Stimulated activated CD4-positive, alpha-beta T cell treated with anti-CD3 and anti-CD28 coated beads, Interleukin-1b, Interleukin-23, amount 100 ng/mL, for 1 hour (primary cell): Measurements from ENCODE around the gene ATRNL1.
"Not testable (repeated sequence)": the region's sequence is repeated elsewhere in the genome, so short reads cannot be mapped to it uniquely, and the experiment has no call there.

Source experiments
- DNase-seq, 2 donors: peaks; one replicate each; pipeline ENCODE4 v3.0.0-alpha.2; 2020; ENCODE audit warnings: low read depth in 2 of 2

ATRNL1 gene

DNA sequence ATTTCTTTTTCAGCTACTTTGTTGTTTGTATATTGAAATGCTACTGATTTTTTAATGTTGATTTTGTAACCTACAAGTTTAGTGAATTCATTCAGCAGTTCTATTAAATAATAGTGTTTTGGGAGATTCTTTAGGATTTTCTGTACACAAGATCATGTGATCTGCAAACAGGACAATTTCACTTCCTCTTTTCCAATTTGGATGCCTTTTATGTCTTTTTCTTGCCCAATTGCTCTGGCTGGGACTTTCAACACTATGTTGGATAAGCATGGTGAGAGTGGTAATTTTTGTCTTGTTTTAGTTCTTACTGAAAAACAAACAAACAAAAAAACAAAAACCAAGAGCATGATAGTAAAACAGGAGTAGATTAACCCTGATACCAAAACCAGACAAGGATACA lies 316.2 kb downstream of the ATRNL1 start:
- no peak for DNase-seq

DNA sequence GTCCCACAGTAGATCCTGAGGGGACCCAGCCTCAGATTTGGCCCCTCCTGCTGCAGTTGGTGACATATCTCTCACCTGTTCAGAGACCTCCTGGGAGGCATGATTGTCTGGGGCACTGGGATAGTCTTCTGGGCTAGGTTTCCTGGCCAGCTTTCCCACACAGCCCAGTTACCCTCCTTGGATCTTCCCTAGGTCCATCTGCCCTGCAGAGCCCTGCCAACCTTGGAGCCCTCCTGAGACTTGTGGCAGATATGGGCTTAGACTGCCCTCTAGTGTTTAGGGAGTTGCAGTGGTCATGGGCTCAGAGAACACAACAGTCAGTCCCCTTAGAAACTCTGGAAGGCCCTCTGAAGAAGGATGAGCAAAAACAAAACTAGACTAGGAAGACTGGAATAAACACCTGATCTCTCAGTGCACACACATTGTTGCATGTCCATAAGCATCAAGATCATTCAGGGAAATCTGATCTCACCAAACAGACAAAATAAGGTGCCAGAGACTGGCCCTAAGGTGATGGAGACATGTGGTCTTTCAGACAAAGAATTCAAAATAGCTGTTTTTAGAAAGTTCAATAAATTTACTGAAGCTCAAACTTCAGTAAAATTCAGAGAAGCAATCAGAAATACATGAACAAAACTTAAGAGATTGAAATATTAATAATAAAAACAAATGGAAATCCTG lies 324.6 kb downstream of the ATRNL1 start:
- DNase-seq, result no peak

DNA sequence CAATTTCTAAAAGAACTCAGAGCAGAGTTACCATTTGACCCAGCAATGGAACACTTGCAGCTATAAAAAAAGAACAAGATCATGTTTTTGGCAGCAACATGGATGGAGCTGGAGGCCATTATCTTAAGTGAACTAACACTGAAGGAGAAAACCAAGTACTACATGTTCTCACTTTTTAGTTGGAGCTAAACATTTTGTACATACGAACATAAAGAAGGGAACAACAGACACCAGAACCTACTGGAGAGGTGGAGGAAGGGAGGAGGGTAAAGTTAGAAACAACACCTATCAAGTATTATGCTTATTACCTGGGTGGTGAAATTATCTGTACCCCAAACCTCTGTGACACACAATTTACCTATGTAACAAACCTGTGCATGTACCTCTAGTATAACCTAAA lies 329.5 kb downstream of the ATRNL1 start:
- DNase-seq, result no peak

DNA sequence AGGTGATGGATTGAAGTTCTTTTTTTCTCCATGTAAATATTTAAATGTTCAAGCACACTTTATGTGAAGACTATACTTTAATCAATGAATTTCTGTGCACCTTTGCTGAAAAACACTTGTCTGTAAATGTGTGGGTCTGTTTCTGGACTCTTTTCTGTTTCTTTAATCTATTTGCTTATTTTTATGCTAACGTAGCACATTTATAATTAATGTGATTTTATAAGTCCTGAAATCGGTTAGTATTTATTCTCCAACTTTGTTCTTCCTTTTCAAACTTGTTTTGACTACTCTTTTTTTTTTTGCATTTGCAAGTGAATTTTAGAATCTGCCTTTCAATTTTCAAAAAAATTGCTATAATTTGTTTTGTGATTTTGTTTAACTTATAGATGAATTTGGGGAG lies 334.4 kb downstream of the ATRNL1 start:
- no peak for DNase-seq

DNA sequence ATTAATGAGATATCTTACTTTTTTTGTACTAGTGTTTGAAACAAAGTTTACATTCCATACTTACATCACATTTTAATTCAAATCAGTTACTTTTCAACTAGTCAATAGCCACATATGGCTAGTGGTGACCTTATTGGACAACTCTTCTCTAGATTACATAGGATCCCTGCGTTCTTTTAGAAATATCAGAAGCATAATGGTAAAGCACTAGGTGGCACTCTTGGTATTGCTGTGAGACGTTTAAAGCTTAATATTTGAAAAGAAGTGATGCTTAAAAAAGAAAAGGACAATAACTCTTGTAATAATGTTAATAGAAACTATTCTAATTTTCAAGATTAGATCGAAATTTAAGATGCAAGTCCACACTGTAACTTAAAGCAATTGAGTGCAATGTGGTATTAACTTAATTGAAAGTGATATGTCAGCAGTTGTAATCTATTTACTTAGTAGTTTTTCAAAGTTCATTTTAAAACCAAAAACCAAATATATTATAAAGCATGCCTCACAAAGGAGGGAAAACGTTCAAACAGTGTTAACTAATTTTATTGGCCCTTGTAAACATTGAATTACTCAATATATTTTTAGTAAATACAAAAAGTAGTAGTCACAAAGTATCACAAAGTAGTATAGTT lies 339.1 kb downstream of the ATRNL1 start:
- no peak for DNase-seq

DNA sequence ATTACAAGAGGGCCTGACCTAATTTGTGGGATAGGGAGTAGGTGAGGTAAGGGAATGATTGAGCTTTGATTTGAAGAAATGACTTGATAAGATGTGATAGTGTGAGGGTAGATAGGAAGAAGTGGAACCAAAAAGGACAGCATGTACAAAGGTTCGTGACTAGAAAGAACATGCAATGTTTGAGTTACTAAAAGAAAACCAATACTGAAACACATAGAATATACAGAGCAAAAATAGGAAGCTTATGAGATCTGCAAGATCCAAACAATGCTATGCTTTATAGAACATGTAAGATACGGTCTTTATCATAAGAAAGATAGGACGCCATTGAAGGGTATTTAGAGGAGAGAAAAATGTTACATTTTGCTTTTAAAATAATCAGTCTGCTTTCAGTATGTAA lies 343.8 kb downstream of the ATRNL1 start:
- no peak for DNase-seq

DNA sequence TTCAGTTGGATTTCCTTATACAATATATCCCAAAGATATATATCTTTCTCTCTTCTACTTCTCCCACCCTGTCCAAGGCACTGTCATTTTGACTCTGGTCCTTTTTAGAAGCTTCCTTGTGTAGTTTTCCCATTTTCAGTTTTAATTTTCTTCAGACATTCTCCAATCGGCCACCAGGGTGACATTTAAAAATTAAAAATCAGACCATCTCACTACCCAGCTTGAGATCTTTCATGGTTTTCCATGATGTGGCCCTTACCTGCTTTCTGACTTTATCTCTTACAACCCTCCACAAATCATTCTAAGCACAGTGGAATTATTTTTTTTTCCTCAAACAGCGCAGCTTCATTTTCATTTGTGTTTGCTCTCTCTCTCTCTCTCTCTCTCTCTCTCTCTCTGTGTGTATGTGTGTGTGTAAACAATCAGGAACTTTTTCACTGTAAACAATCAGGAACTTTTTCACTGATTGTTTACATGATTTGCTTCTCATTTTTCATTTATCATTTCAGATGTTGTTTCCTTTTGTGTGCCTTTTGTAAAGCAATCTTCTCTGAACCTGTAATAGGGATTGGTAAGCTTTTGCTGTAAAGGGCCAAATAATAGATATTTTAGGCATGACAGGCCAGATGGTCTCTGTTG lies 348.9 kb downstream of the ATRNL1 start:
- no peak for DNase-seq

DNA sequence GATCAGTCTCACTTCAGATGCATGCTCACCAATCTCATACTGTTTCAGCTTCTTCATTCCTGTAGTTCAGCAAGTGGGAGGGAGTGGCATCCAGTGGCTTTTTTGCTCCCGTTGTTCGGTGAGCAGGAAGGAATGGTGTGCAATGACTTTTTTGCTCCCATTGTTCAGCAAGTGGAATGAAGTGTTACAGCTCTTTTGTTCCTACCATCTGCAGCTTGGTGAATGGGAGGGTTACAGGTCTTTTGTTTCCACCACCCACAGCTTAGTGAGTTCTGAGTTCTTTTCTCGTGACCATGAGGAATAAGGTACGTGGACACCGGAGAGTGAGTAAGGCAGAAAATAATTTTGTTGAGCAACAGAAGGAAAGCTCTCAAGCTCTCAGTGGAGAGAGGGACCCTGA lies 363.6 kb downstream of the ATRNL1 start:
- DNase-seq, result no peak

DNA sequence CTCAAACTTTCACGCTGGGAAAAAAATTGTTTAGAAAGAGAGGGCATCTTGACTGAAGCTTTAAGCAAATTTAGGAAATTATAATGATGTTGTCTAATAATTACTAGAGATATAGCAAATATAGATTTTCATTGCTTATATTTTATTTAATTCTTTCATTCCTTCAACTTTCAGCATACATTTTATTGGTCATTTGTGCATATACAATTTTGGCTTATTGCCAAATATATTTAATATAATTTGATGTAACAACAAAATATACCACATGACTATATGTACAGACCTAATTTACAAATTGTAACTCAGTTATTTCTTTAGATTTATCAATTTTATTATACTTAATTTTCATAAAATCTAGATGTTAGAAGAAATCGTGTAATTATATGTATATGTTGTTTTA lies 390.1 kb downstream of the ATRNL1 start:
- DNase-seq, result no peak

DNA sequence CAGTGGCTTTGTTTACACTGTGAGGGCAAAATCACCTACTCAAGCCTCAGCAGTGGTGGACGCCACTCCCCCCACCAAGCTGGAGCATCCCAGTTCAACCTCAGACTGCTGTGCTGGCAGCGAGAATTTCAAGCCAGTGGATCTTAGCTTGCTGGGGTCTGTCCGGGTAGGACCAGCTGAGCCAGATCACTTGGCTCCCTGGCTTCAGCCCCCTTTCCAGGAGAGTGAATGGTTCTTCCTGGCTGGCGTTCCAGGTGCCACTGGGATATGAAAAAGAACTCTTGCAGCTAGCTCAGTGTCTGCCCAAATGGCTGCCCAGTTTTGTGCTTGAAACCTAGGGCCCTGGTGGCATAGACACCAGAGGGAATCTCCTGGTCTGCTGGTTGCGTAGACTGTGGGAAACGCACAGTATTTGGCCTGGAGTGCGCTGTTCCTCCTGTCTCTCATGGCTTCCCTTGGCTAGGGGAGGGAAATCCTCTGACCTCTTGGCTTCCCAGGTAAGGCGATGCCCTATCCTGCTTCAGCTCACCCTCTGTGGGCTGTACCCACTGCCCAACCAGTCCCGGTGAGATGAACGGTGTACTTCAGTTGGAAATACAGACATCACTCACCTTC lies 398.5 kb downstream of the ATRNL1 start:
- no peak for DNase-seq

DNA sequence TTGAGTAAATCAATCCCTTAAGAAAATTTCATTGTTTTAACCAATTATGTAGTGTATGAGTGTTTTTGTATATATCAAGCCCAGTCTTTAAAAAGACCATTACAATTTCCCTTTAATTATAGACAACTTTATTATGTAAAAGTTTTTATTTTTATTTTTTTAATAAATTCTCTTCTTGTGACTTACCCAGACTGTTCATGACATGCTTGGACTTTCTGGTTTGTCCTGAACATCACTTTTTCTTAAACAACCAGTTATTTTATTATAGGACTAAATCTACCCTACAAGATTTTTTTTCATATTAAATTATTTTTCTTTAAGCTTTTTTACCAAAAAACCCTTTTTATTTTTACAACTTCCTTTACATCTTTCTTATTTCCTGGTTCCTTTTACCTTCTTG lies 410.4 kb downstream of the ATRNL1 start:
- DNase-seq, result no peak

DNA sequence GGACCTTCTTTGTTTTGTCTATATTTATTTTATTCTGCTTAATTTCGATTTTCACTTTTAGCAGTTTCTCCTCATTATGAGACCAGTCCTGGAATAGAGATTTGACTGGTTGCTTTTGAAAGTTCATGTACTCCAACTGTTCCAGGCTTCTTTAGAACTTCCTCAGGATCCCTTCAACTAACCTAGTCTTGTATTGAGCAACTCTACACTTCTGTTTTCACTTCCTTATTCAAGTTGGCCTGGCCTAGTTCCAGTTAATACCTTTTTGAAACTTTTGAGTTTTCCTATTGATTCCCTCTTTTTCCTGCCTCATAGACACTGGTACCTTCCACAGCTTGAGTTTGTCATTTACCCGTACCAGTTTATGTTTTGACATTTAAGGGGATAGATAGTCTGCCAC lies 421.7 kb downstream of the ATRNL1 start:
- DNase-seq, result no peak

DNA sequence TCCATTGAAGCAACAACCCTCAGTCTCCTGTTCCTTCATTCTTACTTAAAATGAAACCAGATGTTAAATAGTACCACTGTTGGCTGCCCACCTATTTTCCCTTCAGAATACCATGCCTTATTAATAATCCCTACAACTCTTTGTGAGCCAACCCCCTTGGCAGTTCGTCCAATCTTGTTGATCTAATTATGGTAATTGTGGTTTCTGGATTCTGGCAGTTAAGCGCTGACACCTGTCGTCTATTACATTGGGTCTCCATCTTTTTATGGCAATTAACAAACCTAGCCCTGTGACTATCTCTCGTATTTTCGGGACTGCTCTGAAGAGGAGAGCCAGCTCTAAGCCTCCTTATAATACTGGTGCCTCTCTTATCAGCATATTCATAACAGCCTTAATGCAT lies 432.0 kb downstream of the ATRNL1 start:
- DNase-seq, result no peak

DNA sequence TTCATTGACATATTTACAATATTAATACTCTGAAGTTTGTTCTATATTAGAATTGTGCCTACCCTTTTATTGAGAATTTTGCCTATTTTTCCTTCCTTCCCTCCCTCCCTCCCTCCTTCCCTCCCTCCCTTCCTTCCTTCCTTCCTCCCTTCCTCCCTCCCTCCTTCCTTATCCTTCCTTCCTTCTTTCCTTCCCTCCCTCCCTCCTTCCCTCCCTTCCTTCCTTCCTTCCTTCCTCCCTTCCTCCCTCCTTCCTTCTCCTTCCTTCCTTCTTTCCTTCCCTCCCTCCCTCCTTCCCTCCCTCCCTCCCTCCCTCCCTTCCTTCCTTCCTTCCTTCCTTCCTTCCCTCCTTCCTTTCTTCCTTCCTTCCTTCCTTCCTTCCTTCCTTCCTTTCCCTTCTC lies 434.5 kb downstream of the ATRNL1 start:
- not testable (repeated sequence) for DNase-seq

DNA sequence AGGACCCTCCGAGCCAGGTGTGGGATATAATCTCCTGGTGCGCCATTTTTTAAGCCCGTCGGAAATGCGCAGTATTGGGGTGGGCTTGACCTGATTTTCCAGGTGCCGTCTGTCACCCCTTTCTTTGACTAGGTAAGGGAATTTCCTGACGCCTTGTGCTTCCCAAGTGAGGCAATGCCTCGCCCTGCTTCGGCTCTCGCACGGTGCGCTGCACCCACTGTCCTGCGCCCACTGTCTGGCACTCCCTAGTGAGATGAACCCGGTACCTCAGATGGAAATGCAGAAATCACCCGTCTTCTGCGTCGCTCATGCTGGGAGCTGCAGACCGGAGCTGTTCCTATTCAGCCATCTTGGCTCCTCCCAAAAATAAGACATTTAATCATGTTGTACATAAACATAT lies 443.2 kb downstream of the ATRNL1 start:
- not testable (repeated sequence) for DNase-seq

DNA sequence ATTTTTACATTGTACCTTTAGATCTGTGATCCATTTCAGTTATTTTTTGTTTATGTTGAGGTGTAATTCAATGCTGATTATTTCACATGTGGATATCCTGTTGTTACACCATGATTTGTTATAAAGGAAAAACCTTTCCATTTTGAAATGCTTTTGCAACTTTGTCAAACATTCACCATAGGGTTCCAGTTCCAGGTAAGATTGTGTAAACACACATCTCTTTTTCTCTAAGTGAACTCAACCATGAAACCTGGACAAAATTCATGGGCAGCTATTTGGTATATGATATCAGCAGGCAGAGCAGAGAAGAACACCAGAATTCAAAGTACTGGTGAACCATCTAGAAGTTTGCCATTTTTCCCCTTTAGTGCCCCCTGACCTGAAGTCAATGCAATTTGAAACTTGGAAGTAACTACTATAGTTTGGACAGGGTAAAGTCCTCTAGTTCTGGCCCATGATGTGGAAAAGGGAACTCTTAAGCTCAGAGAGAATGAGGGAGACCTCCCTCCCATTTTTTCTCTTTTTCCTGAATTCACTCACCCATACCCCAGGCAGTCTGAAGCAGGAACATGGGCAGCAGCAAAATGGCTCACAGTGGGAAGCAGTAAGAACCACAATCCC lies 446.1 kb downstream of the ATRNL1 start:
- DNase-seq, result no peak

DNA sequence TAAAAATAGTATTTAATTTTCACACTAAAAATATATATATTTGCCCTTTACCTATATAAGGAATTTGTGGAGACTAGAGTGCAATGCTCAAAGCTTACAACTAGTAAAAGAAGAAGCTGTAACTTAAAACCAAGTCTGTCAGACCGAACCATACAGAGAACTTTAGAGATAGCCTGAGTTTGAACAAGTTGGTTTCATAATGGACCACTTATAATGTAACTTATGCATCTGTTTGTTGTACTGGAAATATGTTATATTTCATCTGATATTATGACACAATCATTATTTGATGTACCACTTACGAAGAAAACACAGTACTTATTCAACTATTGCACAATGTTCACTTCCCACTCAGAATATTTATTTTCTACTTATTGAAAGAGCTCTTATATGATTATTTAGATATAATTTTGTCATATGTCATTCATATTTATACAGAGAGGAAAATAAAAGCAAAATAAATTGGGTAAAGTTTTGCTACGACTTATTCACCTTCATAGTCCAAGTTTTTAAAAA lies 462.8 kb downstream of the ATRNL1 start:
- DNase-seq, result no peak

DNA sequence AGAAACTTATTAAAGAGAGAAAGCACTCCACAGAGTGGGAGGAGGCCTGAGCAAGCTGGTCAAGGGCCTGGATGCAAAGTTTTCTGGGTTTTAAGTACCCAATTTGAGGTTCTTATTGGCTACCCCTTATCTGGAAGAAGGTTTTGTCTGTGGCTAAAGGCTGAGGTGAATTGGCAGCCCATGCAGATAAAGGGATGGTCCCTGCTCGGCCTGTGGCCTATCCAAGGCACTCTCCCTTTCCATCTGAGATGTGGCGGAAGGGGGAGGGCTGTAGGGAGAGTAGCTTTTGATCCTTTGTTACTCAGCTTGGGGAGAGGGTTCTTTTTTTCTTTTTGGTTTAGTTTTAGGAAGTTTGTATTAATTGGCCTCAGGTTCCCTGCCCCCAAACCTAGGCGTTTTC lies 465.1 kb downstream of the ATRNL1 start:
- DNase-seq, result no peak

DNA sequence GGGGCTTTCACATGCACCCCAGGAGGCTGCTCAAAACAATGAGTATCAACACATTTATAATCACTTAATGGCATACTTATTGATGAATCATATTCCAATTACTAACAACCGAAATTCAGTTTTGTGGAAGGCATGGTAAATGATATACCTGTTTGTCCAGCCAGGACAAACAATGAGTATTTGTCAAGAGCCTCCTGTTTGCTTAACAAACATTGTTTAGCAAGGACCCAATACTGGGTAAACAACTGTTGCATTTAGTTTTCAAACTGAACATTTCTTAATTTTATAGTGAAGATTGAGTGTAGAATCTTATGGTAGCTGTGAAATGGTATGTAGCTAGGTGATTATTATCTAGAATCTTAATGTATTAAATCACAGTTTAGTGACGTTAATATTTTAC lies 473.7 kb downstream of the ATRNL1 start:
- DNase-seq, result no peak

DNA sequence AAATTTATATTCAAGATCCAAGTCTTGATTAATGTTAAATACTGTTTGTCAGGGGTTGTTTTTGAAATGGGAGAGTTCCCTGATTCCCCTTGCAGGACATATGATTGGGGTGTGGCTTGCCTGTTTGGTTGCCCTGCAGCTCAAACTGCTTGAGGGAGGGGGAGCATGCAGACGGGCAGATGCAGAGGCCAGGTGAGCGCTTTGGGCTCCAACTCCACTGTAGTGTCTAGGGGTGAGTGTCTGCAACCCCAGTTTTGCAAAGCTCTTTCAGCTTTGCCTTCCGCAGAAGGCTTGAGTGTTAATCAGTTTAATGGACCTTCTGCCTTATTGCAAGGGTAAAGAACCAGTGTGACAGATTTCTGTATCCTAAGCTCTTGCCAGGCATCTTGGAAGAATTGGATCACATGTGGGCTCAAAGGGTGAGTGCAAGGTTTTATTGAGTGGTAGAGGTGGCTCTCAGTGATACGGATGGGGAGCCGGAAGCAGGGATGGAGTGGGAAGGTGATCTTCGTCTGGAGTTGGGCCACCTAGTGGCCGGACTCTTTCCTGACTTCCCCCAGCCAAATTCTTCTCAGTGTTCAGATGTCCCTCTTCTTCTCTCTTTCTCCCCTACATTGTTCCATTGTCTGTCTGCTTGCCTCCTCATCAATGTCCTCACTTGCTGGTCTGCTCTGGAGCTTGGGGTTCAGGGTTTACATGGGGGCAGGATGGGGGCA lies 479.7 kb downstream of the ATRNL1 start:
- no peak for DNase-seq

DNA sequence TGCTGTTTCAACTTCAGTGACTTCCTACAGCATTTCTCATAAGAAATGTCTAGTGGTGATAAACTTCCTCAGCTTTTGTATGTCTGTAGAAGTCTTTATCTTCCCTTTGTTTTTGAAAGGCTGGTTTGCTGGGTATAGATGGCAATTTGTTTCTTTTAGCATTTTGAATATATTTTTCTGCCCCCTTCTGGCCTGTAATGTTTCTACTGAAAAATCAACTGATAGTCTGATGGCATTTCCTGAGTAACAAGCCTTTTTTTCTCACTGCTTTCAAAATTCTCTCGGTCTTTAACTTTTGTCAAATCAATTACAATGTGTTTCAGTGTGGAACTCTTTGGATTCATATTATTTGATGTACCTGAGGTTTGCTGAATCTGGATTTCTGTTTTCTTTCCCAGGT lies 487.1 kb downstream of the ATRNL1 start:
- DNase-seq, result no peak

DNA sequence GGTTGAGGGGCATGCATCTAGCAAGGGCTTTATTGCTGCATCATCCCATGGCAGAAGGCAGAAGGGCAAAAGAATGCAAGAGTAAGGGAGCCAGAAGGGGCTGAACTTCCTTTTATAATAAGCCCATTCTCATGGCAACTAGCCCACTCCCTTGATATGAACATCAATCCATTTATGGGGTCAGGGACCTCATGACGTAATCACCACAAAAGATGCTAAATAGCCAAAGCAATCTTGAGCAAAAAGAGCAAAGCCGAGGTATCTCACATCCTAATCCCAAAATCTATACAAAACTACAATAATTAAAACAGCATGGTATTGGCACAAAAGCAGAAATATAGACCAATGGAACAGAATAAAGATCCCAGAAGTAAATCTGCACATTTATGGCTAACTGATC lies 499.9 kb downstream of the ATRNL1 start:
- no peak for DNase-seq
